ENCODE measurements around the gene NPDC1.
A peak's percentile ranks its signal among the peaks of the same experiment; 100 is the strongest.

Gene NPDC1

DNA sequence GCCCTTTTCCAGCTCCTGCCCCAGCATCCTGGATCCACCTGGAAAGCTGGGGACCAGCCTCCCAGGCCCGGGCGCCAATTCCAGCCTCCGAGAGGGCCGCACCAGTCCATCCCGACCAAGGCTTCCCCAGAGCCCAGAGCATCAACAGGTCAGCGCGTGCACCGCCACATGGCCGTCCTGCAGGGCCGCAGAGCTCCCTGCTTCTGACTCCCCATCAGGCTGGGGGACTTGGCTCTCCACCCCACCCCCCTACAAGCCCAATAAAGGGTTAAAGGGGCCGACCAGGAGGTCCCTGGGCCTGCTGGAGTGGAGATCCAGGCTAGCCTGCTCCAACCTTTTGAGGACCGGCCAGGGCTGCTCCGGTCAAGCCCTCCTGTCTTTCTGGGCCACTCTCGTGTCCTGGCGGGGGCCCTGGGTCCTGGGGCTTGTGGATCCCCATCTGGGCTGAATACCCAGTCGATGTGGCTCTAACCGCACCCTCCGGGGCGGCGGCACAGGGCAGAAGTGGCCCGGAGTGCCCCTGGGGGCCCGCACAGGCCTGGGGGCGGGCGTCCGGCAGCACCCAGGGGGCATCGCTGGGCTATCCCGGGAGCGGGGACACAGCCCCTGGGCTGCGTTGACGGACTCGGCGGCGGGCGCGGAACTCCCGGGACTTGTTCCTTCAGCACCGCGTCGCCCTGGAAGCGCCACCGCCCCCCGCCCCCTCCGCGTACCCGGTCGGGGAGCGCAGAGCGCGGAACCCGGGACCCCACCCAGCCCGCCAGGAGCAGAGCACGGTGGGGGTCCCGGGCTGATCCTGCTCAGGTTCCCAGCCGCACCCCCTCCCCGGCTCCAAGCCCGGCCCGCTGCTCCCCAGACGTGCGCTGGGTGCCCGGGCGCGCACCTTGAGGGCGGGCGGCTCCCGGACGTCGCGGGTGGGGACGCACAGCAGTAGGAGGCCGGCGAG is 7.3 kb upstream of the NPDC1 start:
- H3K9me3 Mint-ChIP-seq: no peaks in the 10 kb centered on the region
- peaks cover 4% of the 10 kb centered on the region for H3K4me1 Mint-ChIP-seq
- no peak overlapping the region for H3K27ac Mint-ChIP-seq
- no peaks in the 10 kb centered on the region for H3K36me3 Mint-ChIP-seq
- peaks cover 7% of the 10 kb centered on the region for H3K27me3 Mint-ChIP-seq
- no peak overlapping the region for H3K4me3 Mint-ChIP-seq

DNA sequence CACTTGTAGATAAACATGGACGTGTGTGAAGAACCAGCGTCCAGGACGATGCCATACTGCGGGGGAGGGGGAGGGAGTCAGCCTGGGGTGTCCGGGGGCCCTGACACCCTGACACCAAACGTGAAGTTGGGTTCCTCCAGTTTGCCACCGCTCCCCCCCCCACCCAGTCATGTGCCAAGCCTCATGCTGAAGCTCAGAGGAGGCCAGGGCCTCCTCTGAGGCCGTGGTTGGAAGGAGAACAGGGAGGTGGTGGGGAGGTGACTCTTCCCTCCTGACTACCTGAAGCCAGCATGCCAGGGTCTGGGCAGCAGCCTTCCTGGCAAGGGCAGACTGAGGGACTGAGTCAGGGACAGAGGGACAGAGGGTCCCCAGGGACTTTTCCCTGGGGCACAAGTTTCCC is 6.3 kb upstream of the NPDC1 start:
- Mint-ChIP-seq H3K9me3 (no peaks in the 10 kb centered on the region), H3K27ac (no peak overlapping the region), H3K27me3 (peaks cover 9% of the 10 kb centered on the region), H3K4me3 (no peak overlapping the region), H3K4me1 (peaks cover 4% of the 10 kb centered on the region), H3K36me3 (no peaks in the 10 kb centered on the region)

DNA sequence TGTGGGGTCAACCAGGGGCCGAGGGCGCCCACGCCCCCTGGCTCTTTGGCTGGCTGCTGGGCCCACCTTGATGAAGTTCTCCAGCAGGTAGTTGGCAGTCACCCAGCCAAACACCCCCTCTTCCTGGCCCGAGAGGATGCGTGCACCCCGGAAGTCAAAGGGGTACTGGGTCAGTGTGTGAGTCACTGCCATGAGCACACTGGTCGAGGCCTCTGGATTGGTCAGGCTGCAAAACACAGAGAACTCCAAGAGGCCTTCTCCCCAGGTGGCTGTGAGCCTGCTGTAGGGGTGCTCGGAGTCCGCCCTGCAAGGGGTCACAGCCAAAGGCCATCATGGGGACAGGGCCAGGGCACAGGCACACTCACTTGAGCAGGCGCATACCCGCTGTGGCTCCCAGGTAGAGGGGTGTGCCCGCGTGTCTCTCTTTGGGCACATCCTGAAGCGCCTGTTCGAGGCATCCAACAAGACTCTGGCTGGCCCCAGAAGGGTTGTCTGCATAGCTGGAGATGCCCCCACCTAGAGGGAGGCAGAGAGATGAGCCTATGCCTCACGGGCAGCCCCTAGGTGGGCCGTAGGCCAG is 5.3 kb upstream of the NPDC1 start:
- H3K4me3 Mint-ChIP-seq: no peak overlapping the region
- no peaks in the 10 kb centered on the region for H3K9me3 Mint-ChIP-seq
- peaks cover 4% of the 10 kb centered on the region for H3K4me1 Mint-ChIP-seq
- peaks cover 11% of the 10 kb centered on the region for H3K27me3 Mint-ChIP-seq
- H3K27ac Mint-ChIP-seq: no peak overlapping the region
- no peaks in the 10 kb centered on the region for H3K36me3 Mint-ChIP-seq

DNA sequence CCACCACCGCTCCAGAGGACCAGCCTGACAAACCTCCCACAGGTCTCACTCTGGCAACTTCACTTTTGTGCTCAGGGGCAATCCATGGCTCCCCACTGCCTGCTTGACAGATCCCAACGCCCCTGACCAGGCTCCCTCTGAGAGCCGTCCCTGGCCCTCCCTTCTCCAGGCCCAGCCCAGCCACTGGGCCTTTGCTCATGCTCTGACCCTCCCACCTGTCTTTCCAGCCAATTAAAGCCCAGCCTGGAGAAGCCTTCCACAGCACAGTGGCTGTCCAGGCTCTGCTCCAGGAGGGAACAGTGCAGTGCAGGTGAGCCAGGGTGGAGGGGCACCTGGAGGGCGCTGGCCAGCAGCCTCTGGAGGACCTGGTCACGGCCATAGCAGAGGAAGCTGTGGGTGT is 4.6 kb upstream of the NPDC1 start:
- no peaks in the 10 kb centered on the region for H3K9me3 Mint-ChIP-seq
- H3K27me3 Mint-ChIP-seq: peaks cover 11% of the 10 kb centered on the region
- no peaks in the 10 kb centered on the region for H3K36me3 Mint-ChIP-seq
- peaks cover 4% of the 10 kb centered on the region for H3K4me1 Mint-ChIP-seq
- H3K4me3 Mint-ChIP-seq: no peak overlapping the region
- H3K27ac Mint-ChIP-seq: no peak overlapping the region

DNA sequence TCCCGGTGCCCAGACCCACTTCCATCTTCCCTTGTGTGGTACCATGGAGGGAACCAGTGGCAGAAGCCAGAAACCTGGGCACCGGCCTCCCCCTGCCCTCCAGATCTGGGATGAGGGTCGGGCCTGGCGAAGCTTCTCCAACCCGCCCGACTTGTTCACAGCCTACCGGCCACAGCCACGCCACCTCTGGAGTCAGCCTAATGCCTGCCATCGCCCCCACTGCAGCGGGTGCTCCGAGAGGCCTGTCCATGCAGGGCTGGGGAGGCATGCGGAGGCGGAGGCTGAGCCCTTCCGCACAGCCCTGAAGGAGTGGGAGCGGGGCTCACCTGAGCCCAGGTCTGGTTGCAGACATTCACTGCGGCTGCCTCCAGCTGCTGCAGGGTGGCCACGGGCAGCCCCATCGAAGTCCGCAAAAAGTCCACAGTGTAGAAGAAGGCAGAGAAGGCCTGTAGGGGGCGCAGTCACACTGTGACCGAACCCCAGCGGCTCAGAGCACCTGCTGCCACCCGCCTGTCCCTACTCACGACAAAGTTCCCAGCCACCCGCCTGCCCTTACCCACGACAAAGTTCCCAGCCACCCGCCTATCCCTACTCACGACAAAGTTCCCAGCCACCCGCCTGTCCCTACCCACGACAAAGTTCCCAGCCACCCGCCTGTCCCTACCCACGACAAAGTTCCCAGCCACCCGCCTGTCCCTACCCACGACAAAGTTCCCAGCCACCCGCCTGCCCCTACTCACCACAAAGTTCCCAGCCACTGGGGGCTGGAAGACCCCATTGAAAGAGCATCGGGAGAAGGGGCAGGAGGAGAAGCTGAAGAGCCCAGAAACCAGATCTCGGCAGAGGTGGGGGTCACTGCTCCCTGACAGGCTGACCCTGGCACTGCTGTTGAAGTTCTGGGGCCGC is 3.8 kb upstream of the NPDC1 start:
- Mint-ChIP-seq H3K27ac (no peak overlapping the region), H3K27me3 (peaks cover 11% of the 10 kb centered on the region), H3K4me3 (no peak overlapping the region), H3K4me1 (peaks cover 8% of the 10 kb centered on the region), H3K36me3 (no peaks in the 10 kb centered on the region), H3K9me3 (no peaks in the 10 kb centered on the region)

DNA sequence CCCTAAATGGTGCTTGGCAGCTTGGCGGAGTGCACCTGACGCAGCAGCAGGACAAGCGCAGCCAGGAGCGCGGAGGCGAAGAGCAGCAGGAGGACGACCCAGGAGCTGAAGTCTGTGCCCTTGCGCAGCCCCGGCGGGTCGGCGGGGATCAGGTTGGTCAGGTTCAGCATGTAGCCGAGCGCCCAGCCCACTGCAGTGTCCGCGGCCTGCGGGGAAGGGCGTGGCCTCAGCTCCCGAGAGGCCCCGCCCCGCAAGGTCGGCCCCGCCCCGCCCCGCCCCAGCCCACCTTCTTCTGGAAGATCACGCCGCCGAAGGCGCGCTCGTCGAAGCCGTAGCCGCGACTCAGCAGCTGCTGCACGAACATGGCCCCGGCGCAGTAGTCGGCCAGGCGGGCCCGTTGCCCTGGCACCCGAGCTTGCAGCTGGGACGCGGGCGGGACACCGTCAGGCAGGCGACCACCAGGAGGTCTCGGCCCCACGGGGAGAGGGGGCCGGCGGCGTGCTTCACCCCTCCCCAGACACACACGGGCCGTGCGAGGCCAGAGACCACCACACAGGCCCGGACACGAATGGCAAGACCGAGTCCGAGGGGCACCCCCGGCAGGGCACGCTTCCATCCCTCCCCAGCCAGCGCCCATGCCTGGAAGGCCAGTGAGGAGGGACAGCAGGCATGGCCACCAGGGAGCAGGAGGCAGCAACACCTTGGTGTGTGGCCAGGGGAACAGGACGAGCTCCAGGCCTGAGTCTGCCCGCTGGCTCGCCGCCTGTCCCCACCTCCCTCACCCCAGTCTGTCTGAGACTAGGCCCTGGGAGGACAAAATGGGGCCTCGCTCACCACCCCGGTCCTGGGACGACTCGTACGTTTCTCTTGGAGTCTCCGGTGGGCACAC is 2.9 kb upstream of the NPDC1 start:
- Mint-ChIP-seq H3K36me3 (no peaks in the 10 kb centered on the region), H3K27ac (no peak overlapping the region), H3K4me1 (peaks cover 14% of the 10 kb centered on the region), H3K27me3 (peaks cover 11% of the 10 kb centered on the region), H3K4me3 (no peak overlapping the region), H3K9me3 (no peaks in the 10 kb centered on the region)

DNA sequence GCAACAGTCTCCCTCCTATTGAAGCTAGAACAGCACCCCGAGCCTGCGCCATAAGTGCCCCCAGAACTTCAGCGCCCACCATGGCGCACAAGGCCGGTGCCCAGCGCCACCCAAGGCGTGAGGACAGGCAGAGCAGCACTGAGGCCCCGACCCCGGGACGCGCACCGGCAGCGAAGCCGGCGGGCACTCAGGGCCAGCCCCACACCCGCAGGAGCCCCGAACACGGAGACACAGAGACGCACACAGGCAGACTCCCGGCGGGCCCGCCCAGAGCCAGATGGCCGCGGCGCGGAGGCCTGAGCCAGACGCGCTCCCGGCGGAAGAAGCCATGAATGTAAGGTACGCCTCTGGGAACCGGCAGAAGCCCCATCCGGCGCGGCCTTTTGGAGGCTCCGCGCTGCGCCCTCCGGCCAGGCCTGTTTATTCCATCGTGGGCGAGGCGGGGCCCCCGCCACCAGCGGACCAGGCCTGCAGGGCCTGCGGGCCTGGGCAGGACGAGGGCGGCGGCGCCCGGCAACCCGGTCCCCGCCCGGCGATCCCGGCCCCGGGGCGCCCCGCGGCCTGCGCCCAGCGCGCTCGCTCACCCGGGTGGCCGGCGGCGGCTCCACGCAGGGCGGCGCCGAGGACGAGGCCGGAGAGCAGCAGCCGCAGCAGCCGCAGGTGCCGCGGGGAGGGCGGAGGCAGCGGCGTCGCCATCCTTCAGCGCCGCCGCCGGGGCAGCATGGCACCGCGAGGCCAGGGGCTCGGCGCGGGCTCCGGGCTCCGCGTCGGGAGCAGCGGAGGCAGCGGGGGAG is 486 bp downstream of the NPDC1 start:
- Mint-ChIP-seq H3K9me3 (no peaks in the 10 kb centered on the region), H3K27me3 (peaks cover 10% of the 10 kb centered on the region), H3K4me3 (peak overlapping the region; percentile 76), H3K27ac (no peak overlapping the region), H3K36me3 (no peaks in the 10 kb centered on the region), H3K4me1 (peaks cover 14% of the 10 kb centered on the region)

DNA sequence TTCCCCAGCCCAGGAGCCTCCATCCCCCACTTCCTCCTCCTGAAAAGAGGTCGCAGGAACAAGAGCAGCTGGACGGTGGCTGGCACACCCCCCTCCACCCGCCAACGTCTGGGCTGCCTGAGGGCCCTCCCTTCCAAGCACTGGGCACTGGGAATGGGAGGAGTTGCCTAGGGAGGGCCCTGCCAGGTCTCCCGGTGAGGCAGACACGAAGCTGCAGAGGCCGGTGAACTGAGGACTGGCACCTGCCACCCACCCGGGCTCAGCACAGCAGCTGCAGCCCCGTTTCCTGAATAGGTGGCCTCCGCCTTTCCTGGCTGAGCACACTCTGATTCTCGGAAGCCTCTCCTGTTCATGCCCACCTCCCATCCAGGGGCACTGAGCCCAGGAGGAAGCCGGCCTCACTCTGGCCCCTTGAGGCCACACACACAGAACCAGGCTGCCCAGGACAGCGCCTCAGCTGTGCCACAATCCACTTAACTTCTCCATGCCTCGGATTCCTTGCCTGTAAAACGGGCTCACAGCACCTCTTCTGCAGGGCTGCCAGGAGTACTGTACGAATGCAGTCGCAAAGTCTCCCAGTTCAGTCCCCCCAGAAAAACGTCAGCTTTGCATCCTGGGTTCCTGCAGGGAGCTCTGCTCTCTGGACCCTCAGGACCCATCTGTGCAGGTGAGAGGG is 1.3 kb downstream of the NPDC1 start:
- peak overlapping the region; percentile 76 for H3K4me3 Mint-ChIP-seq
- peaks cover 8% of the 10 kb centered on the region for H3K27me3 Mint-ChIP-seq
- H3K27ac Mint-ChIP-seq: no peak overlapping the region
- no peaks in the 10 kb centered on the region for H3K36me3 Mint-ChIP-seq
- peaks cover 12% of the 10 kb centered on the region for H3K4me1 Mint-ChIP-seq
- no peaks in the 10 kb centered on the region for H3K9me3 Mint-ChIP-seq

DNA sequence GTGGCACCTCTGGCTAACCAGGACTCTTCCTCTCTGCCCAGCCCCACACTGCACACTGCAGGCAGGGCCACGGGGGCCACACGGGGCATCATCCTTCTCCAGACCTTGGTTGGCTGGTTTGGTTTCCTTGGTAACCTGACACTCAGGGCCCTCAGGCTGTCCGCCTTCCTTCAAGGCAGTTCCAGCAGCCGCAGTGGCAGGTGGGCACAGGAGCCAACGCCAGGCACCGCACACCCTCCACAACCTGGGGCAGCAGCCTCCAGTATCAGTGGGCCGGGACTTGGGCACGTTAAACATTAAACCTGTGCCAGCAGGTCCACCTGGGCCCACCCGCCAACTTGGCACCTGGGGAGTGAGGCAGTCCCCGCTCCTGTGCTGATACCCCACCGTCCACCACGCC is 1.9 kb downstream of the NPDC1 start:
- Mint-ChIP-seq H3K9me3 (no peaks in the 10 kb centered on the region), H3K4me3 (no peak overlapping the region), H3K36me3 (no peaks in the 10 kb centered on the region), H3K27me3 (peaks cover 4% of the 10 kb centered on the region), H3K4me1 (peaks cover 10% of the 10 kb centered on the region), H3K27ac (no peak overlapping the region)

DNA sequence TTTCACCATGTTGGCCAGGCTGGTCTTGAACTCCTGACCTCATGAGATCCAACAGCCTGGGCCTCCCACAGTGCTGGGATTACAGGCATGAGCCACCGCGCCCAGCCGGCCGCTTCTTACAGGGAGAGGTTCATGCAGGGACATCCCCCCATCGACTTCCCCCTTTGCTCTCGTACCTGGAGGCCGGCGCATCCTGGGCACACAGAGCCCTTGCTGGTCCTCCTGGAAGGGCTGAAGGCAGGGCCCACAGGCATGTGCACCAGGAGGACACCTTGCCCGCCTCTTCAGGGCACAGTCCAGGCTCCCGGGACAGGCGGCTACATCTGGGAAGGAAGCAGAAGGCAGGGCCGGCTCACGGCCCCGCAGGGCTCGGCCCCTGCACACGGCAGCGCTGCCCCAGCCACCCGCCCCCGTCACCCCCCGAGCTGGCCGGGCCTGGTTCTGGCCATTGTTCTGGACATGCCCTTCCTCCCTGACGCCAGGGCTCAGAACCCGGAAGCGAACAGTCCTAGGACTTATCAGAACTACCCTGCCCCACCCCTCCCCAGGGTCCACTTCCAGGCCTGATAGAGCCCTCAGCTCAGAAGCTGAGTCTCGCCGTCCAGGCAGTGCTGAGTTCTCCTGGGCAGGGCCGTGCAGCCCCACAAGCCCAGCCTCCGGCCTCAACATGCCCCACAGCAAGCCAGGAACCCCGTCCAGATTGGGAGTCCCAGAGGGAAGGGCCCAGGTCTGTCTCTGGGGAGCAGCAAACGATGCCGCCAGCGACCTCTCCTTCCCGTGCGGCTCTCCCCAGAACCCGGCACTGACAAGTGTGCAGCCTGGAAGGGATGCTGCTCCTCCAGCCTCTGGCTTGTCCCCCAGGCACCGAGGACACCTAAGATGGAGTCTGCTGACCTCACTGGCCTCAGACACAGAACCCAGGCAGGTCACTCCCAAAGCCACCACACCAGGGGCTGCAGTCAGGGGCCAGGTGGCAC is 2.9 kb downstream of the NPDC1 start:
- no peaks in the 10 kb centered on the region for H3K36me3 Mint-ChIP-seq
- H3K27me3 Mint-ChIP-seq: peaks cover 4% of the 10 kb centered on the region
- H3K4me1 Mint-ChIP-seq: peaks cover 10% of the 10 kb centered on the region
- no peak overlapping the region for H3K27ac Mint-ChIP-seq
- H3K9me3 Mint-ChIP-seq: no peaks in the 10 kb centered on the region
- H3K4me3 Mint-ChIP-seq: no peak overlapping the region

DNA sequence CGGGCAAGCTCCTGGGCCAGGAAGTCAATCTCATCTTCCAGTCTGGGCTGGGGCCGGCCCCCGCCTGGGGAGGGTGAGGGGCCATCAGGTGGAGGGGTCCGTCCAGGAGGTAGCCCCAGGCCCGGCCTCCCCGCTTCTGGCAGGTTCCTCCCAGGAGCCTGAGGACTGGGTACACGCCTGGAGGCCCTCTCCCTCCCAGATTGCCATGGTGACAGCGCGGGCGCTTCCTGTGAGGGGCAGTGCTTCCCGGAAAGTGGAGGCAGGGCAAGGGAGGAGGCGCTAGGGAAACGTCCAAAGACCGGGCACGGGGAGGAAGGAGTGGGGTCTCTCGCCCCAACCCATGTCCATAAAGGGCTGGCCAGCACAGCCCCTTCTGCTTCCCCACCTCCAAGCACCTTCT is 4.9 kb downstream of the NPDC1 start:
- Mint-ChIP-seq H3K27ac (no peak overlapping the region), H3K4me1 (peaks cover 10% of the 10 kb centered on the region), H3K36me3 (no peaks in the 10 kb centered on the region), H3K9me3 (no peaks in the 10 kb centered on the region), H3K4me3 (no peak overlapping the region), H3K27me3 (no peaks in the 10 kb centered on the region)

DNA sequence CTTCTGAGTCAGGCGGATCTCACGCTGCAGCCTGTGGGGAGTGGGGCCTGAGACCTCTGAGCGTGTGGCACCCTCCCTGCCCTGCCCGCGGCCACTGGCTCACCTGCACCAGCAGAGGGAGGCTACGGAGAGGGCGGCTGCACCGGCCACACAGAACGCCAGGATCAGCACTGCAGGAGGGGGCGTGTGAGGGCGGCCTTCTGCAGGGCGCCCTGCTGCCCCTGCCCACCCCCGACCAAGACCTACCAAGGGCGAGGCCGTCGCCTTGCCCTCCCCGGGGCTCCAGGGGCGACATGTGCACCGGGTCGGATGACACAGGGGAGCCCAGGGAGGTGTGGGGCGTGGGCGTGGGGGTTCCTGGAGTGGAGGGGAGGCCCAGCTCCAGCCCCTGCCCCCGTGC is 5.4 kb downstream of the NPDC1 start:
- H3K4me1 Mint-ChIP-seq: peaks cover 10% of the 10 kb centered on the region
- no peak overlapping the region for H3K27ac Mint-ChIP-seq
- no peaks in the 10 kb centered on the region for H3K27me3 Mint-ChIP-seq
- H3K4me3 Mint-ChIP-seq: no peak overlapping the region
- H3K36me3 Mint-ChIP-seq: no peaks in the 10 kb centered on the region
- no peaks in the 10 kb centered on the region for H3K9me3 Mint-ChIP-seq
